HG03159 (cell line): ENCODE results near the gene YY1.

Experiments
- ATAC-seq: cut with Tn5 transposase; IDR thresholded peaks from one replicate; pipeline ENCODE4 v1.9.1; 2021; ENCODE audit warnings: mild to moderate bottlenecking, moderate library complexity; ENCODE audit not compliant: unreplicated experiment

The YY1 gene

DNA sequence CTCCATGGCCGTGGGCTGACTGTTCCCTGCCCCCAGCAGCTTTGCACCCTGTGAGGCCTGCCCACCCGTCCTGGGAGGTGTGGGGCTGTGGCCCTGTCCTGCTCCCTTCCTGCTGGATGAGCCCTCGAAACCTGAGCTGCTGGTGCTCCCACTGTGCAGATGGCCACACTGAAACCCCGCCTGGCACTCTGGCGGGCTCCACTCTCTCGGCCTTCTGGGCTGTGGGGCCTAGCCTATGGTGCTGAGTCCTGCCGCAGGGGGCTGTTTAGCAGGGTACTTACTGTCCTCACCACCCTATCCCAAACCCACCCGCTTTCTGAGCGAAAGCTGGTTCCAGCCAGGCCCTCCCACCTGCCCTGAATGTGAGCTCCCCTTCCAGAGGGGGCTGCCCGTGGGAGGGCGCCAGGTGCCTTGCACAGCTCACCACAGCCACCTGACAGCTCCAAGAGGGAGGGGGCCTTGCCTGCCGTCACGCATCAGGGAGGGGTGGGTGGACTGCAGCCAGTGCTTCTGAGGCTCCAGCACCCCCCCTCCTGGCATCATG, 91.5 kb downstream of the YY1 start:
- ATAC-seq: no peak

DNA sequence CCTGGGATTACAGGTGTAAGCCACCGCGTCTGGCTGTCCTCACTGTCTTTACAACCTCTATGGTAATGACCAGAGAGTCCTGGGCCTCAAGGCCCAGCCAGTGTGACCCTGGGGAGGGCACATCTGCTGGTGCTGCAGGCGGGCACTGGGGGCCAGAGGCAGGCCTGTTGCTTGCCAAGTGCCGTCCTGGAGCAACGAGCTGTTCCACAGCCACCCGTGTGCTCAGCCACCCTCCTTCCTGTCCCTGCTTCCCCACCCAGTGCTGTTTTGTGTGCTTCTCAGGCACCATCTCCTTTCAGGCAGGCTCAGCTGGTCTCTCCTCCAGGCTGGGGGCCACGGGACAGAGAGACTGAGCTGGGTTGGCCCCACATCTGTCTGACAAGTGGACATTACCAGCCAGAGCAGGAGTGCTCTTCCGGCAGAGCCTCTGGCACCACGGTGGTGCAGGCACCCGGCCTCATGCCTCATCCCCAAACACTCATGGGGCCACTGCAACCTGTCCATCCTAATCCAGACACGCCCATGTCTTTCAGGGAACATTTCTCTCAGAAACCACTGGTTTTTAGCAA, 93.2 kb downstream of the YY1 start:
- ATAC-seq: no peak
